ENCODE results near the gene TLCD5.

DNA sequence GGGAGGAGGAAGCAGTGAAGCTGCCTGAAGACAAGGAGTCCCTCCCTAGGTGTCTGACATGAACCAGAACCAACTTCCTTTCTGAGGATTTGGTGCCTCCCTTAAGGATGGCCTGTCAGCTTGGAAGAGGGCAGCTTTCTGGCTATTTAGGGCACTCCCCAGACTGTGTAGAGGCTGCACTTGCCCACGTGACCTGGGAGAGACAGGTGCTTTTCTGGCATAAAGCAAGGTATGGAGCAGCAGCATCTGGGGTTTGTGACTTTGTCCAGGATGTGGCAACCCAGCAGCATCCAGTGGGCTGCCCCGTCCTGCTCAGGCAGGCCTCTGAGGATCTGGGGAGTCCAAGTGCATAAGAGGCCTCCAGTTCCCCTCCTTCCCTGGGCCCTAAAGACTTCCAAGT, 42.0 kb upstream of the TLCD5 start:
- TF ChIP-seq ATF2 (CRISPR knock-in tag; IDR thresholded peaks at IDR 0.05; ENCODE audit: borderline replicate concordance, low read depth), result no peak
- TF ChIP-seq NFATC4 (CRISPR knock-in tag; IDR thresholded peaks at IDR 0.05), result no peak
- no peak for TF ChIP-seq CTCF (IDR thresholded peaks at IDR 0.05)
- TF ChIP-seq E2F4 (CRISPR knock-in tag; IDR thresholded peaks at IDR 0.05; ENCODE audit: borderline replicate concordance, low read depth), result no peak
- TF ChIP-seq FOXK1 (CRISPR knock-in tag; IDR thresholded peaks at IDR 0.05), result no peak
- TF ChIP-seq NFE2L1 (CRISPR knock-in tag; IDR thresholded peaks at IDR 0.05), result no peak
- no peak for TF ChIP-seq NR1H2 (CRISPR knock-in tag; IDR thresholded peaks at IDR 0.05)
- no peak for TF ChIP-seq SMAD3 (CRISPR knock-in tag; IDR thresholded peaks at IDR 0.05; ENCODE audit: borderline replicate concordance)
- no peak for TF ChIP-seq TP53 (CRISPR knock-in tag; IDR thresholded peaks at IDR 0.05)
- no peak for TF ChIP-seq MAX (CRISPR knock-in tag; IDR thresholded peaks at IDR 0.05)
- TF ChIP-seq TCF7 (CRISPR knock-in tag; IDR thresholded peaks at IDR 0.05; ENCODE audit: low read depth), result no peak
- no peak for TF ChIP-seq ELF4 (CRISPR knock-in tag; IDR thresholded peaks at IDR 0.05; ENCODE audit: low read depth)
- no peak for TF ChIP-seq CREB1 (CRISPR knock-in tag; IDR thresholded peaks at IDR 0.05)
- TF ChIP-seq PREB (CRISPR knock-in tag; IDR thresholded peaks at IDR 0.05; ENCODE audit: borderline replicate concordance), result no peak

Measured in WTC11 (cell line).